Tibial nerve (tissue), 4 donors: ENCODE results near the gene FGD6.

Experiments used
- CTCF ChIP-seq, 5 experiments: fragments of 200-600 bp in 3 of 5; fragments of 450-650 bp in 2 of 5; sonication (generic) in 3 of 5; IDR thresholded peaks; one replicate each; pipeline ENCODE4 v1.5.1; 2016 to 2019; ENCODE audit warnings: antibody characterized with exemption in 5 of 5, mild to moderate bottlenecking in 3 of 5, moderate library complexity in 2 of 5
- EP300 ChIP-seq, 2 donors: sonication (generic); formaldehyde crosslinking; IDR thresholded peaks; one replicate each; pipeline ENCODE4 v1.6.1; 2017; ENCODE audit warnings: antibody characterized with exemption in 2 of 2, mild to moderate bottlenecking in 1 of 2
- POLR2A ChIP-seq, 2 donors: fragments of 450-650 bp; IDR thresholded peaks; one replicate each; pipeline ENCODE4 v1.6.1; 2017; ENCODE audit warnings: antibody characterized with exemption in 2 of 2, mild to moderate bottlenecking in 2 of 2, moderate library complexity in 2 of 2

GRCh38 chr12:95055057-95055456 is 162.2 kb downstream of the FGD6 start:
- TF ChIP-seq EP300 (IDR thresholded peaks at IDR 0.05) (no peak), CTCF (IDR thresholded peaks at IDR 0.05) (no peak), POLR2A (IDR thresholded peaks at IDR 0.05) (no peak)
